ENCODE measurements around the gene FGF5.

The FGF5 gene

GRCh38 chr4:80305466-80305865, 39.0 kb downstream of the FGF5 start:
- Histone ChIP-seq H3K27ac (no peak overlapping the region), H3K4me2 (ENCODE audit: low read length) (no peak overlapping the region), H2AFZ (no peak overlapping the region), H3K9me3 (ENCODE audit: control insufficient read depth, low read length) (no peaks in the 10 kb centered on the region), H3K36me3 (ENCODE audit: control insufficient read depth, insufficient read depth, low read length) (no peaks in the 10 kb centered on the region), H3K4me1 (no peaks in the 10 kb centered on the region), H3K9ac (no peak overlapping the region), H3K27me3 (ENCODE audit: control insufficient read depth, insufficient read depth, low read length) (no peaks in the 10 kb centered on the region), H3K79me2 (no peaks in the 10 kb centered on the region), H3K4me3 (ENCODE audit: low read depth, low read length) (no peak overlapping the region)
- TF ChIP-seq CTCF (IDR thresholded peaks at IDR 0.05) = no peak

- Histone ChIP-seq H3K4me3 (ENCODE audit: low read depth, low read length) (no peak overlapping the region), H3K79me2 (no peaks in the 10 kb centered on the region)
- no peak for TF ChIP-seq CTCF (IDR thresholded peaks at IDR 0.05)
Observed at GRCh38 chr4:80306260-80306659, 39.8 kb downstream of the FGF5 start.

GRCh38 chr4:80307183-80307735, 40.8 kb downstream of the FGF5 start:
- H3K27ac ChIP-seq = no peak overlapping the region
- H3K79me2 ChIP-seq = no peaks in the 10 kb centered on the region
- H3K27me3 ChIP-seq (ENCODE audit: control insufficient read depth, insufficient read depth, low read length) = no peaks in the 10 kb centered on the region
- no peak overlapping the region for H3K9ac ChIP-seq
- H3K9me3 ChIP-seq (ENCODE audit: control insufficient read depth, low read length) = no peaks in the 10 kb centered on the region
- no peak overlapping the region for H3K4me2 ChIP-seq (ENCODE audit: low read length)
- no peak overlapping the region for H2AFZ ChIP-seq
- no peak overlapping the region for H3K4me3 ChIP-seq (ENCODE audit: low read depth, low read length)
- no peaks in the 10 kb centered on the region for H3K36me3 ChIP-seq (ENCODE audit: control insufficient read depth, insufficient read depth, low read length)
- H3K4me1 ChIP-seq = no peaks in the 10 kb centered on the region
- TF ChIP-seq CTCF (IDR thresholded peaks at IDR 0.05) = no peak

More at GRCh38 chr4:80306260-80306659, 39.8 kb downstream of the FGF5 start:
- Histone ChIP-seq H3K27ac (no peak overlapping the region), H3K27me3 (ENCODE audit: control insufficient read depth, insufficient read depth, low read length) (no peaks in the 10 kb centered on the region), H3K4me2 (ENCODE audit: low read length) (no peak overlapping the region), H3K36me3 (ENCODE audit: control insufficient read depth, insufficient read depth, low read length) (no peaks in the 10 kb centered on the region), H2AFZ (no peak overlapping the region), H3K9ac (no peak overlapping the region), H3K9me3 (ENCODE audit: control insufficient read depth, low read length) (no peaks in the 10 kb centered on the region), H3K4me1 (no peaks in the 10 kb centered on the region)

GRCh38 chr4:80307774-80308465, 41.5 kb downstream of the FGF5 start:
- H3K36me3 ChIP-seq (ENCODE audit: control insufficient read depth, insufficient read depth, low read length) = no peaks in the 10 kb centered on the region
- H3K27ac ChIP-seq = no peak overlapping the region
- H2AFZ ChIP-seq = no peak overlapping the region
- no peak overlapping the region for H3K4me3 ChIP-seq (ENCODE audit: low read depth, low read length)
- H3K4me1 ChIP-seq = no peaks in the 10 kb centered on the region
- no peaks in the 10 kb centered on the region for H3K79me2 ChIP-seq
- no peaks in the 10 kb centered on the region for H3K9me3 ChIP-seq (ENCODE audit: control insufficient read depth, low read length)
- H3K4me2 ChIP-seq (ENCODE audit: low read length) = no peak overlapping the region
- TF ChIP-seq CTCF (IDR thresholded peaks at IDR 0.05) = no peak
- H3K9ac ChIP-seq = no peak overlapping the region
- no peaks in the 10 kb centered on the region for H3K27me3 ChIP-seq (ENCODE audit: control insufficient read depth, insufficient read depth, low read length)

GRCh38 chr4:80308466-80308822, 42.0 kb downstream of the FGF5 start:
- H3K36me3 ChIP-seq (ENCODE audit: control insufficient read depth, insufficient read depth, low read length) = no peaks in the 10 kb centered on the region
- H3K4me3 ChIP-seq (ENCODE audit: low read depth, low read length) = no peak overlapping the region
- TF ChIP-seq CTCF (IDR thresholded peaks at IDR 0.05) = no peak
- no peaks in the 10 kb centered on the region for H3K79me2 ChIP-seq
- H2AFZ ChIP-seq = no peak overlapping the region
- no peak overlapping the region for H3K27ac ChIP-seq
- H3K9me3 ChIP-seq (ENCODE audit: control insufficient read depth, low read length) = no peaks in the 10 kb centered on the region
- H3K9ac ChIP-seq = no peak overlapping the region
- H3K4me2 ChIP-seq (ENCODE audit: low read length) = no peak overlapping the region
- no peaks in the 10 kb centered on the region for H3K27me3 ChIP-seq (ENCODE audit: control insufficient read depth, insufficient read depth, low read length)
- no peaks in the 10 kb centered on the region for H3K4me1 ChIP-seq
